ENCODE results near the gene CDSN.
A peak's percentile ranks its signal among the peaks of the same experiment; 100 is the strongest.
"Not testable (repeated sequence)": the region's sequence is repeated elsewhere in the genome, so short reads cannot be mapped to it uniquely, and the experiment has no call there.

The CDSN gene

DNA sequence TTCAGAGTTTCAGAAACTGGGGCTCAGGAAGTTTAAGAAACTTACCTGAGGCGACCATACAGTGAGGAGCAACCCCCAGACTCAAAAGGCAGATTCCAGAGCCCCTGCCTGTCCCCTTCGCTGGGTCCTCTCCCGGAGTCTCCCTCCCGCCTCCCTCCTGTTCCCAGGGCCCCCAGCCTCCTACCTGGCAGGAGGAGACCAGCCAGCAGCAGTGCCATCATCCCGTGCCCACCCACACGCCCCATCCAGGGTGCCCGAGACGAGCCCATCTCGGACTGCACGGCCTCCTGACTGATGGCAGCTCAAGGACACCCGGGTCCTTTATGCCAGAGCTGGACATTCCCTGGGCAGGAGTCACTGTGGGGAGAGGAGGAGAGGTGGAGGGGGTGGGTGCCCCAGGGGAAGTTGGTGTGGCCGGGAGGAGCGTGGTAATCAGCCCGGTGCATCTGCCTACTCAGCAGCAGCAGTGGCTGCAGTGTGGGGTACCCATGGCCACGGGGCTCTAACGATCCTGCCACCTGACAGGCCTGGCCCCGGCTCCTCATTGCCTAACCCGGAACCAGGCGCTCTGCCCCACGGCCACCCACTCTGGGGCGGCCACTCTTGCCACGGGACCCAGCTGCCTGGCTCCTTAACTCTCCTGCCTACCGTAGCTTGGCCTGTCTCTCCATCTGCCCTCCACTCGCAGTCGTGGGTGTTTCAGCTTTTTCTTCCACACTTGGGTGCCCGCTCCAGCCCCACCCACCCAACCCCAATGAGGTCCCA is at the start of gene CDSN:
Gene CDSN (minus strand): TSS at position 296 of the 765 bp plus-strand sequence. CDS start 27 bp downstream, at position 269.
- no peak for DNase-seq

DNA sequence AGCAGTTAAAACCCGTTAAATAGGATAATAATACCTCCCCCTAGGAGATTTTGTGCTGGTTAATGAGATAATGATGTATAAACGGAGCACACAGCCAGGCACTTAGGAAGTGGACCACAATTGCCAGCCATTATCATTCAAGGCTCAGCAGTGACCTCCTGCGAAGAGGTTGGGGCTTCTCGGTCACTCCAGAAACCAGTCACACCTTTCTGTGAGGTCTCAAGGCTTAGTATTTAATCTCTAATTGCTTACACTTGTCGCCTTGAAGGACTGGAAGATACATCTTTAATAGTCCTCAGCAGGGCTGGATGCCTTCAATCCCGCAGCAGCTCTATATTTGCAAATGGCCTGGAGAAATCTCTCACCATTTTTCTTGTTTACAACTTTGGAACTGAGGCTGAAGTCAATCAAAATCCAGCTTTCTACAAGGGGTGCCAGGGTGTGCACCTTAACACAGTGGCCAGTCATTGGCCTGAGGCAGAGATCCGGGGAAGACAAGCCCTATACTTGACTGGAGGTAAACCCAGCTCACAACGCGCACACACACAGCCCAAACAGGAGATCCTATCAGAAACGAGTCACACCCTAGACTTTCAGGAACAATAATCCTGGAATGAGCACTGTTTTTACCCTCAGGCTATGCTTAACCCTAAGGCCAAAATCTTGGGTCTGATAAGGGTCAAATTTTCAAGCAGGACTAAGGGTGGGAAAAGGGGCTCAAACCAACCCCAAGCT is 49.0 kb upstream of the CDSN start:
- no peak for DNase-seq

DNA sequence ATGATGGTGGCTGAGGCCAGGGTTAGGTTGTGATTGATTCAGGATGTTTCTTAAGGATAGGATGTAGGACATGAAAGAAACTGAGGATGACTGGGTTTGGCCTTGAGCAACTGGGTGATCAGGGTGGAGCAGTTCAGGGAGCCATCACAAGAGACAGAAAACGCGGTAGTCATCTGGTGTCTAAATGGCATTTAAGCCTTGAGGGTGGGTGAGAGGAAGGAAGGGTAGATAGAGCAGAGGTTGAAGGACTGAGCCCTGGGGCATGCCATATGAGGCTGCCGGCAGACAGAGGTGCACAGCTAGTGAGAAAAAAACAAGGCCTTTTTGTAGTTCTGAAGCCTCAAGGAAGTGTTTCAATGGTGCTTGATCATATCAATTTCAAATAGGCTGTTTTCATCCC is 48.4 kb upstream of the CDSN start:
- no peak for DNase-seq

DNA sequence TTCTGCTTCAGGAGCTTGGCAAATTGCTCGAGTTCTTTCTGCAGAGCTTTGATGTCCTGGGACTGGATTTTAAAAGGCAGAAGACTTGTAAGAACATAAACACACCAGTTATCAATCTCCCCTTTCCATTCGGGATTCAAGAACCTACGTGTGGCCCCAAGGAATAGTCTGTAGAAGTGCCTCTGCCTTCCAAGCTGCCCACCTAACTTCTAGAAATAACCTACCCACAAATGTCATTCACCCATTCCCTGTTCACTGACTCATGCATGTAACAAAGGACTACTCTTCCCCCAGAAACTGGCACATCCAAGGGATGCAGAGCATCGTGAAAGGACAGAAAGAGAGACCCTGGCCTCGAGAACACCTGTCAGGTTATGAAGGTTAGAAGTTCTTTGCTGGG is 45.7 kb upstream of the CDSN start:
- no peak for DNase-seq

- not testable (repeated sequence) for DNase-seq
Measured at GRCh38 chr6:31165064-31165832, 45.0 kb upstream of the CDSN start.

DNA sequence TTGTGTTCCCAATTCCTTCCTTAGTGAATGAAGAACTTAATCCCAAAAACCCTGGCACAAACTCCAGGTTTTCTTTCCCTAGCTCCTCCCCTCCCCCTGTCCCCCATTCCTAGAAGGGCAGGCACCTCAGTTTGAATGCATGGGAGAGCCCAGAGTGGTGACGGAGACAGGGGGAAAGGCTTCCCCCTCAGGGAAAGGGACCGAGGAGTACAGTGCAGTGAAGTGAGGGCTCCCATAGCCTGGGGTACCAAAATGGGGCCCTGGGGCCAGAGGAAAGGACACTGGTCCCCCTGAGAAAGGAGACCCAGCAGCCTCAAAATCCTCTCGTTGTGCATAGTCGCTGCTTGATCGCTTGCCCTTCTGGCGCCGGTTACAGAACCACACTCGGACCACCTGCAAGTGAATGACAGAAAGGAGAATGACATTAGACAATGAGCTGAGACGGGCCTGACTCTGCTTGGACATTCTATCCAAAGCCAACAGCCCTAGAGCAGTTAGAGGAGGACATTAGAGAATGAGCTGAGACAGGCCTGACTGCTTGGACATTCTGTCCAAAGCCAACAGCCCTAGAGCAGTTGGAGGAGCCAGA is 44.3 kb upstream of the CDSN start:
- DNase-seq = not testable (repeated sequence)

DNA sequence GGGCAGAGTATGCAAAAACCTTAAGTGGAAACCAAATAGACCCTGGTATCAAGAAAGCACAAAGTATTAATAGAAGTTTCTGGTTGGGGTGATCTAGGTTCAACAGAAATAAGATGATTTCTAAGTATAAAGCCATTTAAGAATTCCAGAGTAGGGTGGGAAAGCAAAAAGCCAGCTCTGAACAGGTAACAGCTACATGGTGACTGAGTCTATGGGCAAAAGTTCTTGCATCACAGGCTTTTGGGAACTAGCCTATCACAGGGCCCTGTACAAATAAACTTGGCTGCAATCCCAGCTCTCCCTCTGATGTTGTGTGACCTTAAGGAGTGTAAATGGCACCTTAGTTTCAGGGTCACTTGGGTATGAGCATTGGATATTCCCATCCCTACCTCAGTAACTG is 43.7 kb upstream of the CDSN start:
- no peak for DNase-seq

GRCh38 chr6:31162463-31163165 is 42.4 kb upstream of the CDSN start:
- DNase-seq = no peak

- no peak for DNase-seq
Measured at GRCh38 chr6:31161216-31162126, 41.2 kb upstream of the CDSN start.

DNA sequence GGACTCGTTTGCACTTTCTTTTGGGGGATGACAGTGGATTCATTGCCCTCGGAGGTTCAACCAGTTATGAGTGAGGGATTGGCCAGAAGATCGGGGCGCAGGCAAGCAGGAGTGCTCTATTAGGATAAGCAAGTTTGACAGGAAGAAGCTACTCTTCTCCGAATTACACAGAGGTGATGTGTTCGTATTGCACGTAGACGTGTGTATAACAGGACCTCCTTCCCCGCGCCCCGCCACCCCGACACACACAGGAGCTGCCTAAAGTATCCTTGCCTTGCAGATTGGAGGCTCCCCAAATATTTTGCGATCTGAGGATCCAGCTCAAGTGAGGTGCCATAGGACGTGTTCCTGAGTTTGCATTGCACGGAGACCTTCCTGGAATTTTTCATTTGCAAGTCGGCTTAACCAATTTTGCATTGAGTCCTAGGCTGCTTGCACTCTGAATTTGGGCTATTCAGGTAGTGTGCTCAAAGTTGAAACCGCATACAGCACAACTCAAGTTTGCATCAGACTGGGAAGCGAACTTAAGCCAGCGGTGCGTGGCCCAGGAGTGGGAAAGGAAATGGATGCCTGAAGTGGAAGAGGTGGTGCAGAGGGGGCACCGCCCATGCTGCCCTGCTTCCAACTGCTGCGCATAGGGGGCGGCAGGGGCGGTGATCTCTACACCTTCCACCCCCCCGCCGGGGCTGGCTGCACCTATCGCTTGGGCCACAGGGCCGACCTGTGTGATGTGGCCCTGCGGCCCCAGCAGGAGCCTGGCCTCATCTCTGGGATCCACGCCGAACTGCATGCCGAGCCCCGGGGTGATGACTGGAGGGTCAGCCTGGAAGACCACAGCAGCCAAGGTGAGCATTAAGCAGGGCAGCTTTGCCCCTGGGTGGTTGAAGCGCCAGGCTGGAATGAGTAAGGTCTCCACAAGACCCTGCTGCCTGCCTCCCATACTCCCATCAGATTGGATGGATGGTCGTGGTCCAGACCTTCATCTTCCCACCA is 38.9 kb upstream of the CDSN start:
- no peak for DNase-seq

GRCh38 chr6:31158140-31158862 is 38.1 kb upstream of the CDSN start, which contains the start of gene TCF19:
Gene TCF19 (plus strand): TSS chr6:31158589. CDS start chr6:31159470, 881 bp downstream.
- peak; percentile 98 for DNase-seq

DNA sequence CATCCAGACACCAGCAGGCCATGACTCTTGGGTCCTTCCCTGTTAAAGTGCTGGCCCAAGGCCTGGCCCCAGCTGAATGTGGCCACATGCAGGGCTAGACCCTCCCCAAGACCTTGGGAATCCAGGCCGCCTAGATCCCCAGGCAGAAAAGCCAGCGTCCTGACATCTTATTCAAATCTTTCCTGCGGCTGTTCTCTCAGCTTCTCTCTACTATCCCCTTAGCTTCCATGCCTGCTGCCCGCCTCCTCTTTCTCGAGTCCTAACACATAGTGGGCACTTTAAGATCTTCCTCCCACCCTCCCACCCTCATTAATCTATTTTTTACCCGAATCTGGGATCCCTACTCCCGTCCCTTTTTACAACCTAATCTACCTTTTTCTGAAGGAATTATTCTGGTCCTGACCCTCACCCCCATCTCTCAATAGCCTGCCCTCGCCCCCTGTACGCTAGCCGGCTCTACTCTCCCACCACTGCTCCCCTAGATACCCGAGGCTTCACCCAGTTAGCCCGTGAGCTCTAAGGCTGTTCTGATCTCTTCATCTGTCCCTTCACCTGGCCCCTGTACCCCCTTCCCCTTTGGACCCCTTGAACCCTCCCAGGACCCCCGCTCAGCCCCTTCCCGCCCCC is 37.4 kb upstream of the CDSN start, which contains the start of gene CCHCR1:
Gene CCHCR1 (minus strand): TSS at position 290 of the 627 bp plus-strand sequence. CDS start 202 bp downstream, at position 88.
- DNase-seq = no peak

DNA sequence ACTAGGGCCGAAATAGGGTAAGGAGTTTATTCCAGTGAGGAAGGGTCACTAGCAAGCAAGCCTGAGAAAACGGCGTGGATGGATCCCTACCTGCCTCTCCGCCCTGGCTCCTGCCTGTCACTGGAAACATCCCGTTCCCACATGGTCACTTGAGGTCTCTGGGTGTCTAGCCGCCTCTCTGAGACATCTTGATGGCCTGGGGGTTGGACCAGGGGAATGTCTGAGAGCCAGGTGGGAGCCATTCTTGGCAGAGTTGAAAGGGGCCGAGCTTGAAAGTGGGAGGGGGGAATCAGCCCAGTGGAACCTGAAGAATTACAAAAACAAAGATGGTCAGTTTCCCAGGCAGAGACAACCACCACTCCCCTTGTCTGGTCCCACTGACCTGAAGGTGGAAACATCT is 36.4 kb upstream of the CDSN start:
- no peak for DNase-seq

DNA sequence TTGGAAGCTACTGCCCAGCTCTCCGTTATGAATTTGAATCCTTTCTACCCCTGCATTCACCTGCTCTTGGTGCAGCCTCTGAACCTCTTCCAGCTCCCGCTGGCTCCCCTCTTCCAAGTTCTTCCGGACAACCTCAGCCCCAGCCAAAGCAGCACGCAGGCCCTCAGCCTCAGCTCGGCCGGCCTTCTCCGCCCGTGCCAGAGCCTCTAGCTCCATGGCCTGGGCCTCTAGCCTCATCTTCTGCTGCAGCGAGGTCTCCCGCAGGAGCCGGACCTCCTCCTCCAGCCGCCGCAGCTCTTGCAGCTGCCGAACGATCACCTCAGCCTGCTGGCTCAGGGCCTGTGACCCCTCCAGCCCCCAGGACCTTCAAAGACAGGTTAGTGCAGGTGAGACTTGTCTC is 34.2 kb upstream of the CDSN start:
- DNase-seq = no peak

DNA sequence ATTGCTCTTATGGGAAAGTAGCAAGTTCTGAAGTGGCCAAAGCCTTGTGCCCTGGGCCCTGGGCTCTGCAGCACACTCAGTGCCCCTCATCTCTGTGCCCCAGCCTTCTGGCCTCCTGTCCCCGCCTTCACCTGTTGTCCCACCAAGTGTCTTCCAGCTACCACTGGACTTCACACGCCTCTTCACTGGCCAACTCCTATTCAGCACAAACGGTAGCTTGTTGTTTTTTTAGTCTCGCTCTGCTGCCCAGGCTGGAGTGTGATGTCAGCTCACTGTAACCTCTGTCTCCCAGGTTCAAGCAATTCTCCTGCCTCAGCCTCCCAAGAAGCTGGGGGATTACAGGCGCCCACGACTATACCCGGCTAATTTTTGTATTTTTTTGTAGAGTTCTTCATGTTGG is 32.5 kb upstream of the CDSN start:
- no peak for DNase-seq

DNA sequence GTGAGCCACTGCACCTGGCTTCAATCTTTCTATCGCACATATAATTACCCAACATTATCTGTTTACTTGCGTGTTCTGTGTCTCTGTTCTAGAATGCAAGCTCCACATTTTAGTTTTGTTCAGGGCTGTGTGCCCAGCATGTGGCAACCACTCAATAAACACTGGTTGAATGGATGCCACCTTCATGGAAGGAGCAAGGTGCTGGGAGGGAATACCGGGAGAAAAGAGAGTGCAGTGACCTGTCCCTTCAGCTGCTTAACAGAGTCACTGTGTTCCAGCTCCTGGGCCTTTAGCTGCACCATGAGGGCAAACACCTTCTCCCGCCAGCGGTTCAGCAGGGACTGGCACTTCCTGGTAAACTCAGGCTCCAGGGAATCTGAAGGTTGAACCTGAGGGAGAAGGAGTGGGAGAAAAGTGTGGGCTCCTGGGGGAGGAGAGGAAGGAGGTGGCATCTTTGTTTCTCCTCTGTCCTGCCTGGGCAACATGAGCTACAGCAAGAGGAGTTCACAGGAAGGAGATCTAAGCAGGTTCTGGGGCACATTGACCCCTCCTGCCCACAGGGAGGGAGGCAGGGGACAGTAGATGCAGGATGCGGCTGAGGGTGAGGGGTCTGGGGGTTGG is 29.7 kb upstream of the CDSN start:
- DNase-seq = no peak

DNA sequence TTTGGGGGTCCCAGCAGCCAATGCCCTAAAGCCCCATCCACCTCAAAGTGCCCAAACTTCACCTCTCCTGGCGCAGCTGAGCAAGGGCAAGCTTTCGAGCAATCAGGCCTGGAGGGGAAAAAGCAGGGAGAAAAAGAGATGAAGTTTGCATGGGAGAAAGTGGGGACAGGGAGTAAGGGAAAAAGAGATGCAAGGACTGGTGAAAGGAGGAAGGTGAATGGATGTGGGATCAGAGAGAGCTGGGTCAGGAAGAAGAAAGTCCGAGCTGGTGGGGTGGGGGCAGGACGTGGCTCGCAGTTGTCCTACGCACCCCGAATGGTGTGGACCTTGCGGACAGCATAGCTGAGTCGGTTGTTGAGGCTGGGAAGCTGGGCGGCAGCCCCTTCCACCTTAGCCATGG is 25.1 kb upstream of the CDSN start:
- DNase-seq = no peak

GRCh38 chr6:31144970-31145340 is 24.7 kb upstream of the CDSN start:
- no peak for DNase-seq

All from activated T-cell treated with anti-CD3 and anti-CD28 coated beads for 4 hours (primary cell).